ENCODE measurements around the gene DNAH17. TPM values are rescaled to one million over a fixed set of nuclear protein-coding genes. Genes with fewer than 3 reads are reported as not detected.

DNAH17 gene
- total and polyA plus RNA-seq, 2 of the 13 experiments (the other 11 are each of a cell fraction or from before 2014, with no cell fraction given), result 0.86 to 1.6 TPM

GRCh38 chr17:78588258-78589030, 11.2 kb upstream of the DNAH17 start (continued):
- TF ChIP-seq PATZ1 (CRISPR knock-in tag; IDR thresholded peaks at IDR 0.05), result peak; percentile 64
- TF ChIP-seq NFE2L1 (CRISPR knock-in tag; IDR thresholded peaks at IDR 0.05; ENCODE audit: borderline replicate concordance), result no peak
- TF ChIP-seq ZNF607 (CRISPR knock-in tag; IDR thresholded peaks at IDR 0.05; ENCODE audit: borderline replicate concordance), result no peak
- no peak for TF ChIP-seq GMEB1 (CRISPR knock-in tag; IDR thresholded peaks at IDR 0.05; ENCODE audit: borderline replicate concordance)
- TF ChIP-seq HNF4A (CRISPR knock-in tag; IDR thresholded peaks at IDR 0.05), result peak; percentile 81
- TF ChIP-seq HMGXB3 (CRISPR knock-in tag; IDR thresholded peaks at IDR 0.05; ENCODE audit: borderline replicate concordance), result 0 out of 2 replicates have a peak, but pooled peaks have one; percentile 38
- no peak for TF ChIP-seq CHD4 (IDR thresholded peaks at IDR 0.05; ENCODE audit: borderline replicate concordance, low read length)
- TF ChIP-seq ZBTB20 (CRISPR knock-in tag; IDR thresholded peaks at IDR 0.05; ENCODE audit: borderline replicate concordance, low read depth), result no peak
- no peak for TF ChIP-seq EHMT2 (IDR thresholded peaks at IDR 0.05; ENCODE audit: borderline replicate concordance, low read depth, low read length)
- peak; percentile 98 for TF ChIP-seq ZNF687 (CRISPR knock-in tag; IDR thresholded peaks at IDR 0.05)
- no peak for TF ChIP-seq SIX1 (CRISPR knock-in tag; IDR thresholded peaks at IDR 0.05; ENCODE audit: borderline replicate concordance)

All from HepG2 (cell line).